Type B pancreatic cell (in vitro differentiated cells): ENCODE measurements around the gene EIF4E2. TPM values are rescaled to one million over a fixed set of nuclear protein-coding genes. Genes with fewer than 3 reads are reported as not detected.
A peak's percentile ranks its signal among the peaks of the same experiment; 100 is the strongest.

Source experiments
- DNase-seq: peaks from one replicate; pipeline ENCODE4 v3.0.0; 2021; ENCODE audit warnings: mixed read lengths; ENCODE audit not compliant: unreplicated experiment; ENCODE audit errors: extremely low spot score
- H3K27ac Mint-ChIP-seq: 2 replicates; pipeline ENCODE4 v1.8.0; 2021; ENCODE audit warnings: mild to moderate bottlenecking, mixed read lengths
- H3K27me3 Mint-ChIP-seq: 2 replicates; pipeline ENCODE4 v1.8.0; 2021; ENCODE audit warnings: mixed read lengths
- H3K36me3 Mint-ChIP-seq: 2 replicates; pipeline ENCODE4 v1.8.0; 2021; ENCODE audit warnings: mixed read lengths
- H3K4me1 Mint-ChIP-seq: one replicate; pipeline ENCODE4 v1.8.0; 2021; ENCODE audit warnings: mixed read lengths; ENCODE audit not compliant: unreplicated experiment
- H3K4me3 Mint-ChIP-seq: 2 replicates; pipeline ENCODE4 v1.8.0; 2021; ENCODE audit warnings: mild to moderate bottlenecking, mixed read lengths
- H3K9me3 Mint-ChIP-seq: 2 replicates; pipeline ENCODE4 v1.8.0; 2021; ENCODE audit warnings: mixed read lengths
- CTCF ChIP-seq: fragments of 200-600 bp; sonication (generic); conservative IDR thresholded peaks from 2 replicates; pipeline ENCODE4 v1.5.0; 2021; ENCODE audit warnings: antibody characterized with exemption, mild to moderate bottlenecking
- total RNA-seq: library from RNA; stranded (reverse); gene quantifications from 2 replicates; pipeline ENCODE4 v1.2.1, GENCODE V29; 2021; ENCODE audit warnings: low replicate concordance

Gene EIF4E2
- total RNA-seq, 1 donor from 2014 or later, result 77.1 TPM

GRCh38 chr2:232518844-232519243 lies 31.6 kb upstream of the EIF4E2 start:
- Mint-ChIP-seq H3K4me1 (peaks cover 13% of the 10 kb centered on the region), H3K36me3 (no peaks in the 10 kb centered on the region), H3K27me3 (peaks cover 50% of the 10 kb centered on the region), H3K27ac (no peak overlapping the region), H3K4me3 (no peak overlapping the region), H3K9me3 (no peaks in the 10 kb centered on the region)
- DNase-seq, result no peak
- TF ChIP-seq CTCF, result no peak

- Mint-ChIP-seq H3K27me3 (peaks cover 55% of the 10 kb centered on the region), H3K4me3 (no peak within 1 kb of the TSS), H3K27ac (no peak within 1 kb of the TSS), H3K36me3 (no peaks in the 10 kb centered on the region), H3K4me1 (peaks cover 13% of the 10 kb centered on the region), H3K9me3 (no peaks in the 10 kb centered on the region)
- no peak for DNase-seq
- no peak for TF ChIP-seq CTCF
Observed at GRCh38 chr2:232519581-232520438, 30.7 kb upstream of the EIF4E2 start, which contains the start of gene PRSS56. PRSS56 (plus strand) TSS chr2:232520388; CDS start chr2:232520599, 211 bp downstream.

DNA sequence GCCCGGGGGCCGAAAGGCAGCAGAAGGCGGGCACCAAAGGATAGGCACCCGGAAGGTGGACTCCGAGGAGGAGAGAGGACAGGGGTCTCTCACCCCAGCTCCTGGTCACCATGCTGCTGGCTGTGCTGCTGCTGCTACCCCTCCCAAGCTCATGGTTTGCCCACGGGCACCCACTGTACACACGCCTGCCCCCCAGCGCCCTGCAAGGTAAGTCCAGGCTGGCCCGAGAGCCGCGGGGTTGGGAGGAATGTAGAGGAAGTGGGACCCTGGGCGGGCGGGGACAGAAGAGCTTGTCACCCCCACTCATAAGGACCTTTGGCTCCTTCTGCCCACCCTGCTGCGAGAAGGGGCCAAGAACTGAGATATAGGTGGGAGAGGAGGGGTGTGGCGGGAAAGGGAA lies 30.0 kb upstream of the EIF4E2 start:
- no peak for DNase-seq
- H3K4me3 Mint-ChIP-seq, result no peak overlapping the region
- peaks cover 13% of the 10 kb centered on the region for H3K4me1 Mint-ChIP-seq
- no peaks in the 10 kb centered on the region for H3K36me3 Mint-ChIP-seq
- H3K27ac Mint-ChIP-seq, result no peak overlapping the region
- peaks cover 52% of the 10 kb centered on the region for H3K27me3 Mint-ChIP-seq
- H3K9me3 Mint-ChIP-seq, result no peaks in the 10 kb centered on the region
- TF ChIP-seq CTCF, result no peak

DNA sequence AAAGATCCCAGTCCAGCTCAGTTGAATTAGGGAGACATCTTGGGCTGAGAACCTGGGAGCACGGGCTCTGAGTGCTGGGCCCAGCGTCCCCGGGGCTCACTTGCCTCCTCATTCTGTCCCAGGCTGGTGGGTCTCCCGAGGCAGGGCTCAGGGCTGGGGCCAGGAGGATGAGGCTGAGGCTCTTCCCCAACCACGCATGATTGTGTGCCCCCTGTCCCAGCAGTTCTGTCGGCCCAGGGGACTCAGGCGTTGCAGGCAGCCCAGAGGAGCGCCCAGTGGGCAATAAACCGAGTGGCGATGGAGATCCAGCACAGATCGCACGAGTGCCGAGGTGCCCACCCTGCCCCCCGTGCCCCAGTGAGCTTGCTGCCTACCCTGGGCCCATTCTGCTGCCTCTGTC lies 29.4 kb upstream of the EIF4E2 start:
- Mint-ChIP-seq H3K27ac (no peak overlapping the region), H3K36me3 (no peaks in the 10 kb centered on the region), H3K4me1 (peaks cover 13% of the 10 kb centered on the region), H3K27me3 (peaks cover 48% of the 10 kb centered on the region), H3K4me3 (no peak overlapping the region), H3K9me3 (no peaks in the 10 kb centered on the region)
- no peak for DNase-seq
- TF ChIP-seq CTCF, result no peak

DNA sequence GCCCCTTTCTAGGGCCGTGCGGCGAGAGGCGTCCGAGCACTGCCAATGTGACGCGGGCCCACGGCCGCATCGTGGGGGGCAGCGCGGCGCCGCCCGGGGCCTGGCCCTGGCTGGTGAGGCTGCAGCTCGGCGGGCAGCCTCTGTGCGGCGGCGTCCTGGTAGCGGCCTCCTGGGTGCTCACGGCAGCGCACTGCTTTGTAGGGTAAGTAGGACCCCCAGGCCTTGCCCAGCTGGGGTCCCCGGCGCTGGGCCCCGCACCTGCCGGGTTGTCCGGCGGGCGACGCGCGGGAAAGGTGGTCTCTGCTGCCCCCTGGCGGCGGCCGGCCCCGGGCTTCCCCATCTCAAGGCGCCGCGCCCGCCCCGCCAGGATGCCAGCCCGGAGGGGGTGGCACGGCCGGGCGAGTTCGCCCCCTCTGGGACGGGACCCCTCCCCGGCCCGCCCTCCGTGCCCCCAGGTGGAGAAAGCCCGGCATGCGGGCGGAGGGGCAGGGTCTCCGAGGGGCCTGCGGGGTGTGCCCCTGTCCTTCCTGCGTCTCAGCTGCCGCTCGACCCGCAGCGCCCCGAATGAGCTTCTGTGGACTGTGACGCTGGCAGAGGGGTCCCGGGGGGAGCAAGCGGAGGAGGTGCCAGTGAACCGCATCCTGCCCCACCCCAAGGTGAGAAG lies 28.4 kb upstream of the EIF4E2 start:
- Mint-ChIP-seq H3K36me3 (no peaks in the 10 kb centered on the region), H3K27ac (no peak overlapping the region), H3K4me1 (peaks cover 8% of the 10 kb centered on the region), H3K27me3 (peaks cover 48% of the 10 kb centered on the region), H3K4me3 (no peak overlapping the region), H3K9me3 (no peaks in the 10 kb centered on the region)
- TF ChIP-seq CTCF, result peak; percentile 100
- DNase-seq, result no peak
